GM12864 (cell line): ENCODE measurements around the gene GCN1.

ENCODE experiments used
- DNase-seq: peaks from one replicate; pipeline ENCODE4 v3.0.0-alpha.2; 2011; ENCODE audit warnings: low read depth
- H3K4me3 ChIP-seq: 2 replicates; pipeline ENCODE4 v1.5.1; 2011; ENCODE audit warnings: mild to moderate bottlenecking, low read depth, low read length, control low read depth
- TF ChIP-seq, protein P1 (sequence below): IDR thresholded peaks from 2 replicates; pipeline ENCODE4 v1.5.1; 2011; ENCODE audit warnings: low read depth, mild to moderate bottlenecking, moderate library complexity, low read length, control low read depth, inconsistent platforms; ENCODE audit errors: missing control alignments

GCN1 gene, protein sequence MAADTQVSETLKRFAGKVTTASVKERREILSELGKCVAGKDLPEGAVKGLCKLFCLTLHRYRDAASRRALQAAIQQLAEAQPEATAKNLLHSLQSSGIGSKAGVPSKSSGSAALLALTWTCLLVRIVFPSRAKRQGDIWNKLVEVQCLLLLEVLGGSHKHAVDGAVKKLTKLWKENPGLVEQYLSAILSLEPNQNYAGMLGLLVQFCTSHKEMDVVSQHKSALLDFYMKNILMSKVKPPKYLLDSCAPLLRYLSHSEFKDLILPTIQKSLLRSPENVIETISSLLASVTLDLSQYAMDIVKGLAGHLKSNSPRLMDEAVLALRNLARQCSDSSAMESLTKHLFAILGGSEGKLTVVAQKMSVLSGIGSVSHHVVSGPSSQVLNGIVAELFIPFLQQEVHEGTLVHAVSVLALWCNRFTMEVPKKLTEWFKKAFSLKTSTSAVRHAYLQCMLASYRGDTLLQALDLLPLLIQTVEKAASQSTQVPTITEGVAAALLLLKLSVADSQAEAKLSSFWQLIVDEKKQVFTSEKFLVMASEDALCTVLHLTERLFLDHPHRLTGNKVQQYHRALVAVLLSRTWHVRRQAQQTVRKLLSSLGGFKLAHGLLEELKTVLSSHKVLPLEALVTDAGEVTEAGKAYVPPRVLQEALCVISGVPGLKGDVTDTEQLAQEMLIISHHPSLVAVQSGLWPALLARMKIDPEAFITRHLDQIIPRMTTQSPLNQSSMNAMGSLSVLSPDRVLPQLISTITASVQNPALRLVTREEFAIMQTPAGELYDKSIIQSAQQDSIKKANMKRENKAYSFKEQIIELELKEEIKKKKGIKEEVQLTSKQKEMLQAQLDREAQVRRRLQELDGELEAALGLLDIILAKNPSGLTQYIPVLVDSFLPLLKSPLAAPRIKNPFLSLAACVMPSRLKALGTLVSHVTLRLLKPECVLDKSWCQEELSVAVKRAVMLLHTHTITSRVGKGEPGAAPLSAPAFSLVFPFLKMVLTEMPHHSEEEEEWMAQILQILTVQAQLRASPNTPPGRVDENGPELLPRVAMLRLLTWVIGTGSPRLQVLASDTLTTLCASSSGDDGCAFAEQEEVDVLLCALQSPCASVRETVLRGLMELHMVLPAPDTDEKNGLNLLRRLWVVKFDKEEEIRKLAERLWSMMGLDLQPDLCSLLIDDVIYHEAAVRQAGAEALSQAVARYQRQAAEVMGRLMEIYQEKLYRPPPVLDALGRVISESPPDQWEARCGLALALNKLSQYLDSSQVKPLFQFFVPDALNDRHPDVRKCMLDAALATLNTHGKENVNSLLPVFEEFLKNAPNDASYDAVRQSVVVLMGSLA (N-terminal part only)

DNA sequence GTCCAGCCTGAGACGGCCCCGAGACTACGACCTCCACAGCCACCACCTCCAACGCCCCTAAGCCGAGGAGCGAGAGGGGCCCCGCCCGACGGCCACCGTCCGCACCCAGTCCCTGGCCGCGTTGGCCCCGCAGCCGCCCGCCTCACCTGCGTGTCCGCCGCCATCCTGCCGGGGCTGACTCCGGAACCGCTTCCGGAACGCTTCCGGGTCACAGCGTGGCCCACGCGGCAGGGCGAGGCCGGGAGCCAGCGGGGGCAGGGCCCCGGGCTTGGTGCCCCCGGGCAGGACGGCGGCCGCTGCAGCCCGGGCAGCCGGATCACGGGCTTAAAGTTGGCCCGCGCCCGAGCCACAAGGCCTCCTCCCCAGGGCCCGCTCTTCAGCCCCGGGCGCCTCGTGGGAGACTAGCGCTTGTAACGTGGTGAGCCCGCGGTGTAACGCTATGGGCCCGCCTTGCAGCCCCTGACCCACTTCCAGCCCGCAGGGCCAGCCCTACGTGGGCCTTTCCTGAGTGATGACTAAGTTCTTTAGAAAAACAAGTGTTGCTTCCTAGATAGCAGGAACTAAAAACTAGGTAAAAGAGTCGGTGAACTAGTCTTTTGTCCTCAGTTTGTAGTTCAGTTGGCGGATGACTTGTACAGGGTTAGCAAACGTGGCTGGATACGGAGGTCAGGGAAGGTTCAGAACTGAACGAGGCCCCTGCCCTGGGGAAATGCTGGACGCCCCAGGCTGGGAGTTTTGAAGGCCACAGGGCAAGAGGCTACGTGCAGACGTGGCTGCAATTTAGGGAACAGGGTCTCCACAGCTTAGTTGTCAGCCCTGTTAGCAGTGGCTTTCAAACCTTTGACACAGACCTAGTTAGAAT lies at the start of gene GCN1:
Gene GCN1 (minus strand): TSS at position 182 of the 862 bp plus-strand sequence. CDS start 18 bp downstream, at position 164.
- H3K4me3 ChIP-seq: peak within 1 kb of the TSS; percentile 80
- TF ChIP-seq, protein P1, sequence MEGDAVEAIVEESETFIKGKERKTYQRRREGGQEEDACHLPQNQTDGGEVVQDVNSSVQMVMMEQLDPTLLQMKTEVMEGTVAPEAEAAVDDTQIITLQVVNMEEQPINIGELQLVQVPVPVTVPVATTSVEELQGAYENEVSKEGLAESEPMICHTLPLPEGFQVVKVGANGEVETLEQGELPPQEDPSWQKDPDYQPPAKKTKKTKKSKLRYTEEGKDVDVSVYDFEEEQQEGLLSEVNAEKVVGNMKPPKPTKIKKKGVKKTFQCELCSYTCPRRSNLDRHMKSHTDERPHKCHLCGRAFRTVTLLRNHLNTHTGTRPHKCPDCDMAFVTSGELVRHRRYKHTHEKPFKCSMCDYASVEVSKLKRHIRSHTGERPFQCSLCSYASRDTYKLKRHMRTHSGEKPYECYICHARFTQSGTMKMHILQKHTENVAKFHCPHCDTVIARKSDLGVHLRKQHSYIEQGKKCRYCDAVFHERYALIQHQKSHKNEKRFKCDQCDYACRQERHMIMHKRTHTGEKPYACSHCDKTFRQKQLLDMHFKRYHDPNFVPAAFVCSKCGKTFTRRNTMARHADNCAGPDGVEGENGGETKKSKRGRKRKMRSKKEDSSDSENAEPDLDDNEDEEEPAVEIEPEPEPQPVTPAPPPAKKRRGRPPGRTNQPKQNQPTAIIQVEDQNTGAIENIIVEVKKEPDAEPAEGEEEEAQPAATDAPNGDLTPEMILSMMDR: no peak
- DNase-seq: no peak

DNA sequence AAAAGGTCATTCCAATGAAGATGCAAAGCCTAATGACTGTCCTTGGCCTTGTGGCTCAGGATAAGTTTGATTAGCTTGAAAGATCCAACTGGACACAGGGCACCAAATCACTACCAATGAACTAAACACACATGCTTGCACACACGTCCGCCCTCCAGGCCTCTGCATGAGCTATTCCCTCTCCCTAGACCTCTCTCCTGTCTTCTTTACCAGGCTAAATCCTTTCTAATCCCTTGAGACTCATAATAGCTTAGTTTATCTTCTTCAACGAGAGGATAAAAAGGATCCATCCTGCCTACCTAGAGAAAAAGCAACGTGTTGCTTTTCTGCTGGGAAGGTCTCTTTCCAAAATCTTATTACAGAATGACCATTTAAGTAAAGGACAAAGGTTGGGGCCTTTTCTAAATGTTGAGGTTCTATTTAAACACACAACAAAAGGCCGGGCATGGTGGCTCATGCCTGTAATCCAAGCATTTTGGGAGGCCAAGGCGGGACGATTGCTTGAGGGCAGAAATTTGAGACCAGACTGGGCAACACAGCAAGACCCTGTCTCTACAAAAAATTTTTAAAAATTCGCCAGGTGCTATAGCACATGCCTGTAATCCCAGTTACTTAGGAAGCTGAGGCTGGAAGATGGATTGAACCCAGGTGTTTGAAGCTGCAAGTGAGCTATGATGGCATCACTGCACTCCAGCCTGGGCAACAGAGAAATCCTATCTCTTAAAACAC lies 48.6 kb upstream of the GCN1 start:
- H3K4me3 ChIP-seq: no peak overlapping the region
- TF ChIP-seq, protein P1: no peak
- no peak for DNase-seq

DNA sequence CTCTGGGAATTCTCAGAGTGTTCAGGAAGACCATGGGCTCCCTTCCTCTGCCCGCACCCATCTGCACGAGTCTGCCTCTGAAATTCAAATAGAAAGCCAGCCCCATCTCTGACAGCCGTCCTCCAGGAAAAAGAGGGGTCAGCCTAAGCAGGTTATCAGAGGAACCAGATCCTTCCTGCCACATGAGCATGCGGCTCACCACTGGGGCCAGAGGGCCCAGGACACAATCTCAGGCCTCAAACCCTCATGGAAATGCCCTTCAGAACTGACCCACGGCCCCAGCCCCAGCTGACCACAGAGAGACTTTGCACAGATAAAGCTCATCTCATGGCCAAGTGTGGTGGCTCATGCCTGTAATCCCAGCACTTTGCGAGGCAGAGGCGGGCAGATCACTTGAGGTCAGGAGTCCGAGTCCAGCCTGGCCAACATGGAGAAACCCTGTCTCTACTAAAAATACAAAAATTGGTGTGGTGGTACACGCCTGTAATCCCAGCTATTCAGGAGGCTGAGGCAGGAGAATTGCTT lies 47.8 kb upstream of the GCN1 start:
- TF ChIP-seq, protein P1: no peak
- H3K4me3 ChIP-seq: no peak overlapping the region
- DNase-seq: no peak

DNA sequence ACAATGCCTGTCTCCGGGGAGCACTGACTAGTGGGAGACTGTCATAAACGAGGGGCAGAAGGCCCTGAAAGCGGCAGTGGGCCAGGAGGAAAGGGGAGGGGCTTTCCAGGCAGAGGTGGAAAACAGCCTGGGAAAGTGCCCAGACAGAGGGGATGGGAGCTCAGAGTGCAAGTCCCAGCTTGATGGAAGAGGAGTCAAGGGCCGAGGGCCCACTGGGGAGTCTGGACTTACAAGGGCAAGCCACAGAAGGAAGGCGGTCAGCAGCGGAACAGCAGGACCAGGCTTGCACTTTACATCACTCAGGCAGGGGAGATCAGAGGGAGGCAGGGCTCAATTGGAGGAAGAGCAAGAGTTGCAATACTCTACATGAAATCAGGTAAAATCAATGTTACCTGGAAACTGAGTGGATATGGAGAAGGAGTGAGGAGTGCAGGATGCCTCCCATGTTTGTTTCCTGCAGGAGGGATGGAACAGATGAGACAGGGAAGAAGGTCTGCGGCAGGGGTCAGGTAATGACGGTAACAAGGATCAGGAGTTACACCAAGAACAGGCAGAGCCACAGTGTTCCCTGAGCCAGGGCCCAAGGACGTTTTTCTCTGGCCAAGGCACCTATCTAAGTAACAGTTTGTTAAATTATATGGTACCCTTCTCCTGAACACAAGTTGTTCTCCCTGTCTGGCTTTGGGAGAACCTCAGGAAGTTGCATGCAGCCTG lies 47.2 kb upstream of the GCN1 start:
- TF ChIP-seq, protein P1: no peak
- H3K4me3 ChIP-seq: no peak overlapping the region
- no peak for DNase-seq

DNA sequence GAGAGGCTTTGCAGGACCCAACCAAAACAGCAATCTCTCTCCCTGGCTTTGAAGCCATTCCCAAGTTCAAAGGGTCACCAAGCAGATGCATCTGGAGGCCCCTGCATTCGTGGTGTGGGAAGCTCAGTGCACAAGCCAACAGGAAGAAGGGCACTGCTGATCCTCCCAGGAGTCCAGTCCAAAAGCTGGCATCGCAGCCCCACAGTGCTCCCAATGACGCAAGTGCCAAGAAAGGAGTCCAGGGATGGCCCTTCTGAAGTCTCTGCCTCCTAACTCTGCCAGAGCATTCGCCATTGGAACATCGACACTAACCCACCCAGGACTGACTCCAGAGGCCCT lies 45.9 kb upstream of the GCN1 start:
- no peak overlapping the region for H3K4me3 ChIP-seq
- TF ChIP-seq, protein P1: no peak
- DNase-seq: no peak
